AG04450 (cell line): Measurements from ENCODE around the gene MAGI2. TPM values are rescaled to one million over a fixed set of nuclear protein-coding genes. Genes with fewer than 3 reads are reported as not detected.

ENCODE experiments used
- CTCF ChIA-PET: fragments of 300-600, 350-600 bp; formaldehyde crosslinking; extraction: SDS; loops from one replicate; lab custom pipeline; 2022; ENCODE audit warnings: antibody characterized with exemption, inconsistent platforms; lab: Charles Lee
- POLR2A ChIA-PET: fragments of 350-600 bp; formaldehyde crosslinking; extraction: SDS; loops from one replicate; lab custom pipeline; 2021; ENCODE audit warnings: antibody characterized with exemption, inconsistent platforms; lab: Yijun Ruan, JAX
- DNase-seq: peaks from one replicate; pipeline ENCODE4 v3.0.0-alpha.2; 2011; ENCODE audit warnings: low read depth, low spot score
- H3K27ac ChIP-seq: one replicate; pipeline ENCODE4 v1.5.1; 2012; ENCODE audit warnings: low read depth, low read length, control low read depth
- H3K27me3 ChIP-seq: one replicate; pipeline ENCODE4 v1.6.0; 2012; ENCODE audit warnings: low read length; ENCODE audit not compliant: control insufficient read depth, insufficient read depth
- H3K4me3 ChIP-seq: 2 replicates; pipeline ENCODE4 v1.5.1; 2011; ENCODE audit warnings: mild to moderate bottlenecking, low read depth, low read length, control low read depth
- H3K9me3 ChIP-seq: 2 replicates; pipeline ENCODE4 v1.5.1; 2012; ENCODE audit warnings: low read length; ENCODE audit not compliant: control insufficient read depth, insufficient read depth
- polyA plus RNA-seq: library from polyadenylated mRNA; depleted of rRNA; stranded (reverse); fragments of >200 nt; gene quantifications from 2 replicates; pipeline ENCODE4 v1.2.3, GENCODE V29; 2011
- TF ChIP-seq, protein P1 (sequence below): IDR thresholded peaks from 2 replicates; pipeline ENCODE4 v1.5.1; 2011; ENCODE audit warnings: low read depth, low read length, control low read depth, inconsistent platforms

The MAGI2 gene
- polyA plus RNA-seq, 1 experiment, result 2.3 TPM

DNA sequence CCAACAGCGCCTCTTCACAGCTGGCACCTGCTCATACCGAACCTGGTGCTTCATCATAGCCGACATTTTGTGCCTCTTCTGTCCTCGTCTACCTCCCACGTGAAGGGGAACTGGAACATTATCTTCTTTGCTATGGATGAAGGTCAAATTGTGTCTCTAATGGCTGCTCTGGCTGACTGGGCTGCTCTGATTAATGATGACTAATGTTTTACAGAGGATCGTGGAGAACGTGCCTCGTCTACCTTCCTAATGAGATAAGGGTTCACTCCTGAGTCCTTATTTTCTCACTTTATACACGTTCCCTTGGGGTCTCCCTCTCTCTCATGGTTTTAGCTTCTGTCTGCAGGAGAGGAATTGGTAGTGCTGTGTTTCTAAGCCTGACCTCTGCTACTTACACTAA is 1234.6 kb downstream of the MAGI2 start:
- ChIA-PET CTCF (interaction anchor here (1.6 kb wide), 1 partner anchor 85 kb away, joined by 6 read pairs; no protein-coding TSS in a partner anchor), POLR2A (no interaction called here)
- Histone ChIP-seq H3K4me3 (no peak overlapping the region), H3K9me3 (no peaks in the 10 kb centered on the region), H3K27me3 (no peaks in the 10 kb centered on the region), H3K27ac (no peak overlapping the region)
- TF ChIP-seq, protein P1, sequence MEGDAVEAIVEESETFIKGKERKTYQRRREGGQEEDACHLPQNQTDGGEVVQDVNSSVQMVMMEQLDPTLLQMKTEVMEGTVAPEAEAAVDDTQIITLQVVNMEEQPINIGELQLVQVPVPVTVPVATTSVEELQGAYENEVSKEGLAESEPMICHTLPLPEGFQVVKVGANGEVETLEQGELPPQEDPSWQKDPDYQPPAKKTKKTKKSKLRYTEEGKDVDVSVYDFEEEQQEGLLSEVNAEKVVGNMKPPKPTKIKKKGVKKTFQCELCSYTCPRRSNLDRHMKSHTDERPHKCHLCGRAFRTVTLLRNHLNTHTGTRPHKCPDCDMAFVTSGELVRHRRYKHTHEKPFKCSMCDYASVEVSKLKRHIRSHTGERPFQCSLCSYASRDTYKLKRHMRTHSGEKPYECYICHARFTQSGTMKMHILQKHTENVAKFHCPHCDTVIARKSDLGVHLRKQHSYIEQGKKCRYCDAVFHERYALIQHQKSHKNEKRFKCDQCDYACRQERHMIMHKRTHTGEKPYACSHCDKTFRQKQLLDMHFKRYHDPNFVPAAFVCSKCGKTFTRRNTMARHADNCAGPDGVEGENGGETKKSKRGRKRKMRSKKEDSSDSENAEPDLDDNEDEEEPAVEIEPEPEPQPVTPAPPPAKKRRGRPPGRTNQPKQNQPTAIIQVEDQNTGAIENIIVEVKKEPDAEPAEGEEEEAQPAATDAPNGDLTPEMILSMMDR, result no peak
- no peak for DNase-seq

GRCh38 chr7:78218051-78218450 is 1235.4 kb downstream of the MAGI2 start:
- no peak for DNase-seq
- Histone ChIP-seq H3K27ac (no peak overlapping the region), H3K9me3 (no peaks in the 10 kb centered on the region), H3K27me3 (no peaks in the 10 kb centered on the region), H3K4me3 (no peak overlapping the region)
- CTCF ChIA-PET, result interaction anchor here (1.6 kb wide), 1 partner anchor 84 kb away, joined by 6 read pairs; no protein-coding TSS in a partner anchor
- TF ChIP-seq, protein P1, result no peak
- POLR2A ChIA-PET, result no interaction called here

DNA sequence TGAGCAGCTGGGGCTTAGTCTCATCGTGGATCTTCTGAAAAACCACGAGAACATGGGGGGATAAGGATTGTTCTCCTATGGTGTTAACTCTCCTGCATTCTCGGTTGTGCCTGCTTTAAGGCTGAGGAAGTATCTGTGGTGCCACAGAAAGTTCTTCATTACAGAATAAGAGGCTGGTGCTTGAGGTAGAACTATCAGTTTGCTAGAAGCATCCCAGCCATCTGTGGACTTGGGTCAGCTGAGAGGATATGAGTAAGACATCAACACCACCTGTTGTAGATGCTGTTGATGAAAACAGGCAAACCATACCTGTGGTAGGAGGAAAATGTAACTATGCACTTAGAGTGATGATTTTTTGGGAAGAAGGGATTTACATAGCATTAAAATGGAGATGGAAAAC is 1238.3 kb downstream of the MAGI2 start:
- TF ChIP-seq, protein P1, result no peak
- no peak for DNase-seq
- no peak overlapping the region for H3K27ac ChIP-seq
- H3K9me3 ChIP-seq, result no peaks in the 10 kb centered on the region
- ChIA-PET CTCF (no interaction called here), POLR2A (no interaction called here)
- no peak overlapping the region for H3K4me3 ChIP-seq
- no peaks in the 10 kb centered on the region for H3K27me3 ChIP-seq

GRCh38 chr7:78213402-78213801 is 1240.1 kb downstream of the MAGI2 start:
- Histone ChIP-seq H3K4me3 (no peak overlapping the region), H3K27ac (no peak overlapping the region), H3K9me3 (no peaks in the 10 kb centered on the region), H3K27me3 (no peaks in the 10 kb centered on the region)
- CTCF ChIA-PET, result no interaction called here
- no peak for DNase-seq
- TF ChIP-seq, protein P1, result no peak
- POLR2A ChIA-PET, result no interaction called here

DNA sequence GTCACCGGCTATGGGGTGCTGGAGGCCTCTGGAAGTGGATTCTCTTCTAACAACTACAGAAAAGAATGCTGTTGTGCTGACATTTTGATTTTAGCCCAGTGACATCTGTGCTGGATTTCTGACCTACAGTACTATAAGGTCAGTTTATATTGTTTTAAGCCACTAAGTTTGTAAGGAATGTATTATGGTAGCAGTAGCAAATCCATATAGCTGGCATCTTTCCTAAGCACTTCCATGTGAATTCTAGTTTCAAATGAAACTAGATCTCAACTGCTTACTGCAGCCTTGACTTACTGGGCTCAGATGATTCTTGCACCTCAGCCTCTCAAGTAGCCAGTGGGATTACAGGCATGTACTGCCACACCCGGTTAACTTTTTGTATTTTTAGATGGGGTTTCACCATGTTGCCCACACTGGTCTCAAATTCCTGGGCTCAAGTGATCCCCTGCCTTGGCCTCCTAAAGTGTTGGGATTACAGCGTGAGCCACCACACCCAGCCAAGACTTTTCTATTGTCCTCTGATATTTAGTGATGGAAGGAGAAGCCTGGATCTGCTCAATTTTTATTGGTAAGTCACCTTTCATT is 1240.9 kb downstream of the MAGI2 start:
- Histone ChIP-seq H3K27ac (no peak overlapping the region), H3K27me3 (no peaks in the 10 kb centered on the region), H3K4me3 (no peak overlapping the region), H3K9me3 (no peaks in the 10 kb centered on the region)
- ChIA-PET POLR2A (no interaction called here), CTCF (no interaction called here)
- TF ChIP-seq, protein P1, result no peak
- DNase-seq, result no peak
